ENCODE measurements around the gene SLC4A8.

DNA sequence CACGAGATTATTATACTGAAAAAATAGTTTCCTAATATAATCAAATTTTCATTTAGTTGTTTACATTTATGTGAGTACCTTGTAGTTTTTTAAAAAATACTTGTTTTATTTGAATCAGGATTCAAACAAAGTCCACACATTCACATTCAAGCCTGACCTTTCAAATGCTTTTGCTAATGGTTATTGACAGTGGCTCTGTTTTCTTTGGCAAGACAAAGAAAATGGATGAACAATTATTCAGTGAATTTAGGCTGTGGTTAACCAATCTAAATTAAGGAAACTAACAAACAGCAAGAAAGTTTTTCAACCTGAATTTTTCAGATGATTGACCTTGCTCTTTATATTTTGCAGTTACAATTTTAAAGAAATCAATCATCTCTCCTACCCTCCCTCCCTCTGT is 9.7 kb downstream of the SLC4A8 start:
- TF ChIP-seq, protein P1, sequence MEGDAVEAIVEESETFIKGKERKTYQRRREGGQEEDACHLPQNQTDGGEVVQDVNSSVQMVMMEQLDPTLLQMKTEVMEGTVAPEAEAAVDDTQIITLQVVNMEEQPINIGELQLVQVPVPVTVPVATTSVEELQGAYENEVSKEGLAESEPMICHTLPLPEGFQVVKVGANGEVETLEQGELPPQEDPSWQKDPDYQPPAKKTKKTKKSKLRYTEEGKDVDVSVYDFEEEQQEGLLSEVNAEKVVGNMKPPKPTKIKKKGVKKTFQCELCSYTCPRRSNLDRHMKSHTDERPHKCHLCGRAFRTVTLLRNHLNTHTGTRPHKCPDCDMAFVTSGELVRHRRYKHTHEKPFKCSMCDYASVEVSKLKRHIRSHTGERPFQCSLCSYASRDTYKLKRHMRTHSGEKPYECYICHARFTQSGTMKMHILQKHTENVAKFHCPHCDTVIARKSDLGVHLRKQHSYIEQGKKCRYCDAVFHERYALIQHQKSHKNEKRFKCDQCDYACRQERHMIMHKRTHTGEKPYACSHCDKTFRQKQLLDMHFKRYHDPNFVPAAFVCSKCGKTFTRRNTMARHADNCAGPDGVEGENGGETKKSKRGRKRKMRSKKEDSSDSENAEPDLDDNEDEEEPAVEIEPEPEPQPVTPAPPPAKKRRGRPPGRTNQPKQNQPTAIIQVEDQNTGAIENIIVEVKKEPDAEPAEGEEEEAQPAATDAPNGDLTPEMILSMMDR (IDR thresholded peaks at IDR 0.05), result no peak
- no peak for TF ChIP-seq POLR2A (IDR thresholded peaks at IDR 0.05)
